Activated CD4-positive, CD25-positive, alpha-beta regulatory T cell (primary cell): ENCODE data around the gene GREM1.

ENCODE experiments used
- DNase-seq, 4 experiments: peaks; one replicate each; lab custom pipeline; 2025; lab: John Stamatoyannopoulos, UW

GREM1 gene

GRCh38 chr15:32694222-32694983, 23.4 kb upstream of the GREM1 start:
- no peak for DNase-seq

GRCh38 chr15:32698773-32699390, 18.9 kb upstream of the GREM1 start:
- no peak for DNase-seq

GRCh38 chr15:32700501-32701150, 17.2 kb upstream of the GREM1 start:
- DNase-seq: no peak

GRCh38 chr15:32701863-32702262, 15.9 kb upstream of the GREM1 start:
- no peak for DNase-seq

GRCh38 chr15:32704395-32704981, 13.3 kb upstream of the GREM1 start:
- DNase-seq: no peak

GRCh38 chr15:32705446-32705845, 12.4 kb upstream of the GREM1 start:
- DNase-seq: no peak

- DNase-seq: no peak
Measured at GRCh38 chr15:32706704-32707103, 11.1 kb upstream of the GREM1 start.

GRCh38 chr15:32707436-32707835, 10.4 kb upstream of the GREM1 start:
- DNase-seq: no peak

- no peak for DNase-seq
Measured at GRCh38 chr15:32709295-32710033, 8.3 kb upstream of the GREM1 start.

GRCh38 chr15:32715276-32715675, 2.5 kb upstream of the GREM1 start:
- DNase-seq: no peak

GRCh38 chr15:32716216-32716914, 1.4 kb upstream of the GREM1 start:
- DNase-seq: no peak

- no peak for DNase-seq
Measured at GRCh38 chr15:32716915-32717425, 834 bp upstream of the GREM1 start.

GRCh38 chr15:32718227-32718820, 520 bp downstream of the GREM1 start:
- no peak for DNase-seq

GRCh38 chr15:32718821-32719716, 1.3 kb downstream of the GREM1 start:
- DNase-seq: no peak

- no peak for DNase-seq
Measured at GRCh38 chr15:32721596-32721995, 3.8 kb downstream of the GREM1 start.

- no peak for DNase-seq
Measured at GRCh38 chr15:32722136-32722535, 4.3 kb downstream of the GREM1 start.

- DNase-seq: no peak
Measured at GRCh38 chr15:32723171-32723948, 5.6 kb downstream of the GREM1 start.

- no peak for DNase-seq
Measured at GRCh38 chr15:32729700-32730395, 12.0 kb downstream of the GREM1 start.
